SK-N-SH treated with all-trans-retinoic acid at 6 μM for 48 hours (cell line): Measurements from ENCODE around the gene LRRC42.

Experiments used
- ARNTL ChIP-seq: fragments of 450-650 bp; formaldehyde crosslinking; IDR thresholded peaks from 2 replicates; pipeline ENCODE4 v1.5.0; 2020; ENCODE audit warnings: low read depth, mild to moderate bottlenecking, moderate library complexity, borderline replicate concordance
- CSRNP3 ChIP-seq: fragments of 250-450 bp; sonication (Bioruptor Pico); IDR thresholded peaks from 2 replicates; pipeline ENCODE4 v1.5.1; 2021; ENCODE audit warnings: mild to moderate bottlenecking, moderate library complexity
- RARB ChIP-seq: fragments of 250-450 bp; sonication (Bioruptor Pico); IDR thresholded peaks from 2 replicates; pipeline ENCODE4 v1.8.0; 2021; ENCODE audit warnings: mild to moderate bottlenecking, moderate library complexity
- ZFP3 ChIP-seq: fragments of 250-450 bp; sonication (Bioruptor Pico); IDR thresholded peaks from 2 replicates; pipeline ENCODE4 v1.5.0; 2020; ENCODE audit warnings: mild to moderate bottlenecking, moderate library complexity
- ZNF8 ChIP-seq: fragments of 450-650 bp; formaldehyde crosslinking; IDR thresholded peaks from 2 replicates; pipeline ENCODE4 v1.5.0; 2020; ENCODE audit warnings: mild to moderate bottlenecking, moderate library complexity

DNA sequence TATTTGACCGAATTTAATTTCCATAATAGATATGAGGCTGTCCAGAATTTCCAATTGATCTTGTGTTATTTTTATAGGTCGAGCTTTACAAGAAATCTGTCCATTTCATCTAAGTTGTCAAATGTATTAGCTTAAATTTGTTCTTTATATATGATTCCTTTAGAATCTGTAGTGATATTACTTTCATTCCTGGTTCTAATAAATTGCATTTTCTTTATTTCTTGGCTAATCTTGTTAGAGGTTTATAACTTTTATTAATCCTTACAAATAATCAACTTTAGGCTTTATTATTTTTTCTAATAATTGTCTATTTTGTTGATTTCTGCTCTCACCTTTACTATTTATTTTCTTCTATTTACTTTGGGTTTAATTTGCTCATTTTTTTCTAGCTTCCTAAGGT, 14.6 kb upstream of the LRRC42 start:
- no peak for TF ChIP-seq ARNTL
- no peak for TF ChIP-seq RARB (CRISPR knock-in tag)
- TF ChIP-seq ZFP3 (CRISPR knock-in tag) = no peak
- no peak for TF ChIP-seq CSRNP3 (CRISPR knock-in tag)
- TF ChIP-seq ZNF8 (CRISPR knock-in tag) = no peak
